Ishikawa (cell line): ENCODE results near the gene DTNBP1.

Source experiments
- CEBPB ChIP-seq: IDR thresholded peaks from 2 replicates; pipeline ENCODE4 v1.6.1; 2012
- CREB1 ChIP-seq: IDR thresholded peaks from 2 replicates; pipeline ENCODE4 v1.6.1; 2012; ENCODE audit warnings: low read depth
- EGR1 ChIP-seq: IDR thresholded peaks from 2 replicates; pipeline ENCODE4 v1.6.1; 2012
- EP300 ChIP-seq: IDR thresholded peaks from 2 replicates; pipeline ENCODE4 v1.6.1; 2012; ENCODE audit warnings: borderline replicate concordance
- FOXM1 ChIP-seq: IDR thresholded peaks from 2 replicates; pipeline ENCODE4 v1.6.1; 2012; ENCODE audit warnings: low read depth, borderline replicate concordance
- NFIC ChIP-seq: IDR thresholded peaks from 2 replicates; pipeline ENCODE4 v1.6.1; 2012
- RAD21 ChIP-seq: IDR thresholded peaks from 2 replicates; pipeline ENCODE4 v1.6.1; 2012; ENCODE audit warnings: low read depth
- TAF1 ChIP-seq: IDR thresholded peaks from 2 replicates; pipeline ENCODE4 v1.6.1; 2012; ENCODE audit warnings: low read depth, mild to moderate bottlenecking
- TCF12 ChIP-seq: IDR thresholded peaks from 2 replicates; pipeline ENCODE4 v1.6.1; 2012; ENCODE audit warnings: low read depth
- TEAD4 ChIP-seq: IDR thresholded peaks from 2 replicates; pipeline ENCODE4 v1.6.1; 2012
- YY1 ChIP-seq: IDR thresholded peaks from 2 replicates; pipeline ENCODE4 v1.6.1; 2012; ENCODE audit warnings: low read depth
- ZBTB7A ChIP-seq: IDR thresholded peaks from 2 replicates; pipeline ENCODE4 v1.6.1; 2012; ENCODE audit warnings: low read depth
- TF ChIP-seq, protein P1 (sequence below): IDR thresholded peaks from 2 replicates; pipeline ENCODE4 v1.6.1; 2012; ENCODE audit warnings: low read depth, mild to moderate bottlenecking
- TF ChIP-seq, protein P2 (sequence below): IDR thresholded peaks from 2 replicates; pipeline ENCODE4 v1.6.1; 2012
- TF ChIP-seq, protein P3 (sequence below): IDR thresholded peaks from 2 replicates; pipeline ENCODE4 v1.6.1; 2012

Gene DTNBP1

DNA sequence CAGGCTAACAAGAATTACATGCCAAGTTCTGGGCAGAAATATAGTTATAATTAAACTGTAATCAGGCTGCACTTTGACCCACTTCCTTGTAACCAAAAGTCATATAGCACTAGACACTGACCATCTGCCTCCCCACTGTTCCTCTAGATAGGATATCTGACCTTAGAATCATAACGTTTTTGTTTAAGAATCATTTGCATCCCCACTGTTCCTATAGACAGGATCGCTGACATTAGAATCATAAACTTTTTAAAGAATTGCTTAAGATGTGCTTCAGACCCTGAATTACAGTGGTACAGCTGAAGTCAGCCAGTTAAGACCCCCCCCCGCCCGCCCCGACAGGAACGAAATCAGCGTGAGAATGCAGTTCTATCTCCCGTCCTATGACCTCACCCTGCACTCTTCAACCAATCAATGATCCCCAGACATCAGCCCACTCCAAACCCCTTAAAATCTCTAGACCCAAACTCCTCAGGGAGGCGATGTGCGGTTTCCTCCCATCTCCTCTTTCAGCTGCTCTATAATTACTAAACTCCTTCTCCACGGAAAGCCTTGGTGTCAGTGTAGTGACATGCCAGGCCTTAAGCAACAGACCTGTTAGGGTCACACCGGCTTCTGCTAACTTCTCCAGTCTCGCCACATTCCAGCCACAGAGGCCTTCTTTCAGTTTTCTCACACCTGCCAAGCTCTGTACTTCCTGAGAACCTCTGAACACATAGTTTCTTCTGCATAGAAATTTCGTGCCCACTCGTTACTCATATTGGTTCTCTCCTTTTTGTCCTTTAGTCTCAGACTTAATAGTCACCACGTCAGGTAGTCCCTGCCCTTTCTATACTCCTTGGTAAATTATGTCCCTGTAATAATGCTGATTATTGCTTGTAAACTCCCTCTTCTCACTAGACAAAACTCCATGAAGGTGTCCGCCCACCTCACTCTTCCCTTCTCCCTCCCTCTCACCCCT lies 93.5 kb downstream of the DTNBP1 start:
- TF ChIP-seq, protein P1, sequence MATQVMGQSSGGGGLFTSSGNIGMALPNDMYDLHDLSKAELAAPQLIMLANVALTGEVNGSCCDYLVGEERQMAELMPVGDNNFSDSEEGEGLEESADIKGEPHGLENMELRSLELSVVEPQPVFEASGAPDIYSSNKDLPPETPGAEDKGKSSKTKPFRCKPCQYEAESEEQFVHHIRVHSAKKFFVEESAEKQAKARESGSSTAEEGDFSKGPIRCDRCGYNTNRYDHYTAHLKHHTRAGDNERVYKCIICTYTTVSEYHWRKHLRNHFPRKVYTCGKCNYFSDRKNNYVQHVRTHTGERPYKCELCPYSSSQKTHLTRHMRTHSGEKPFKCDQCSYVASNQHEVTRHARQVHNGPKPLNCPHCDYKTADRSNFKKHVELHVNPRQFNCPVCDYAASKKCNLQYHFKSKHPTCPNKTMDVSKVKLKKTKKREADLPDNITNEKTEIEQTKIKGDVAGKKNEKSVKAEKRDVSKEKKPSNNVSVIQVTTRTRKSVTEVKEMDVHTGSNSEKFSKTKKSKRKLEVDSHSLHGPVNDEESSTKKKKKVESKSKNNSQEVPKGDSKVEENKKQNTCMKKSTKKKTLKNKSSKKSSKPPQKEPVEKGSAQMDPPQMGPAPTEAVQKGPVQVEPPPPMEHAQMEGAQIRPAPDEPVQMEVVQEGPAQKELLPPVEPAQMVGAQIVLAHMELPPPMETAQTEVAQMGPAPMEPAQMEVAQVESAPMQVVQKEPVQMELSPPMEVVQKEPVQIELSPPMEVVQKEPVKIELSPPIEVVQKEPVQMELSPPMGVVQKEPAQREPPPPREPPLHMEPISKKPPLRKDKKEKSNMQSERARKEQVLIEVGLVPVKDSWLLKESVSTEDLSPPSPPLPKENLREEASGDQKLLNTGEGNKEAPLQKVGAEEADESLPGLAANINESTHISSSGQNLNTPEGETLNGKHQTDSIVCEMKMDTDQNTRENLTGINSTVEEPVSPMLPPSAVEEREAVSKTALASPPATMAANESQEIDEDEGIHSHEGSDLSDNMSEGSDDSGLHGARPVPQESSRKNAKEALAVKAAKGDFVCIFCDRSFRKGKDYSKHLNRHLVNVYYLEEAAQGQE: no peak
- TF ChIP-seq NFIC (no peak), CEBPB (no peak), FOXM1 (no peak)

DNA sequence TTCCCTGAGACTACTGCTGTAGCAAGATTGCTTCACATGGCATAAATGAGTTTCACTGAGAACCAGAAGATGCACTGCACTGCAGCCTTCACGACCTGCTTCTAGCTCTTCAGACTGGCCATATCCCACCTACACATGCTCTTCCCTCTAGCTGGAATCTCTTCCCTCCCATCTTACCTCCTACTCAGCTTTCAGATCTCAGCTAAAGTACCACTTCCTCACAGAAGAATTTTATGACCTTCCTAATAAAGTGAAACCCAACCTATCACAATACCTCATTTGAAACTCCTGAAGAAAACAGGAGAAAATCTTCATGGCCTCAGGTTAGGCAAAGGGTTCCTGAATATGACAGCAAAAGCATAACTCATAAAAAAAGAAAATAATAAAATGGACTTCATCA lies 99.9 kb downstream of the DTNBP1 start:
- TF ChIP-seq TCF12 (no peak), ZBTB7A (no peak), CREB1 (no peak)

DNA sequence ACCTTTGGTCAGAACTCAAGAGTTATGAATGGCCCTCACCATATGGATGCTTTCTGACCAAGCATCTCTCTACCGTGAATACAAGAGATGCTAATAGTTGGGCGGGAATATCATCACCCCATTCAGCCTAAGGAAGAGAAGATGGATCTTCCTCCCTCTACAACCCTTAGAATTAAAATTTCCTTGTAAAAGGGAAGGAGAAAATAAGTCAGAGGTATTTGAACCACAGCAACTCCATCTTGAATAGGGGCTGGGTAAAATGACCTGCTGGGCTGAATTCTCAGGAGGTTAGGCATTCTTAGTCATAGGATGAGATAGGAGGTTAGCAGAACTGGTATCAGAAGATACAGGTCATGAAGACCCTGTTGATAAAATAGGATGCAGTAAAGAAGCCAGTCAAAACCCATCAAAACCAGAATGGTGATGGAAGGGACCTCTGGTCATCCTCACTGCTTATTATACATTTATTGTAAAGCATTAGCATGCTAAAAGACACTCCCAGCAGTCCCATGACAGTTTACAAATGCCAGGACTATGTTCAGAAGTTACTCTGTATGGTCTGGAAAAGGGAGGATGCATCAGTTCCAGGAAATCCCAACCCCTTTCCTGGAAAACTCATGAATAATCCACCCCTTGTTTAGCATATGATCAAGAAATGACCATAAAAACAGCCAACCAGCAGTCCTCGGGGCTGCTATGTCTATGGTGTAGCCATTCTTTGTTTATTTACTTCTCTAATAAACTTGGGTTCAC lies 101.2 kb downstream of the DTNBP1 start:
- TF ChIP-seq TCF12 (no peak), CEBPB (no peak), TAF1 (no peak), YY1 (no peak), RAD21 (no peak), FOXM1 (no peak), ZBTB7A (no peak), EGR1 (no peak), EP300 (no peak), NFIC (no peak), TEAD4 (no peak), CREB1 (no peak)
- TF ChIP-seq, protein P2, sequence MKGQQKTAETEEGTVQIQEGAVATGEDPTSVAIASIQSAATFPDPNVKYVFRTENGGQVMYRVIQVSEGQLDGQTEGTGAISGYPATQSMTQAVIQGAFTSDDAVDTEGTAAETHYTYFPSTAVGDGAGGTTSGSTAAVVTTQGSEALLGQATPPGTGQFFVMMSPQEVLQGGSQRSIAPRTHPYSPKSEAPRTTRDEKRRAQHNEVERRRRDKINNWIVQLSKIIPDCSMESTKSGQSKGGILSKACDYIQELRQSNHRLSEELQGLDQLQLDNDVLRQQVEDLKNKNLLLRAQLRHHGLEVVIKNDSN: no peak
- TF ChIP-seq, protein P3, sequence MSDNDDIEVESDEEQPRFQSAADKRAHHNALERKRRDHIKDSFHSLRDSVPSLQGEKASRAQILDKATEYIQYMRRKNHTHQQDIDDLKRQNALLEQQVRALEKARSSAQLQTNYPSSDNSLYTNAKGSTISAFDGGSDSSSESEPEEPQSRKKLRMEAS: no peak
- TF ChIP-seq, protein P1: no peak

DNA sequence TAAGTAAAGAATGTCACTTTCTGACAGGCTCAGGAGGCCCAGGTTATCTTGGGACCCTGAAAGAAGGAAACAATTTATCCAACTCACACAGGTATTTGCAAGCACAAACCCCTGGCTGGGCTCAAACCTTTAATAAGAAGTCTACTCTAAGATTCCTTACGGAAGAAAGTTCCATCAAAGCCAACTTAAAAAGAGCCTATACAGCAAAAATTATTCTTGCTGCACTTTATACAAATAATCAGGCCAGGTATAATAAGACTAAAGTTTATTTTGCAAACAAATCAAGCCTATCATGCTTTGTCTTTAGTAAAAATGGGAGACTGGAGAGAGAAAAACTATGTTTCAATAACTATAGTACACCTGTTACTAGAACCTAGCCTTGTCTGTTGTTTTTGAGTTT lies 102.1 kb downstream of the DTNBP1 start:
- no peak for TF ChIP-seq TEAD4

DNA sequence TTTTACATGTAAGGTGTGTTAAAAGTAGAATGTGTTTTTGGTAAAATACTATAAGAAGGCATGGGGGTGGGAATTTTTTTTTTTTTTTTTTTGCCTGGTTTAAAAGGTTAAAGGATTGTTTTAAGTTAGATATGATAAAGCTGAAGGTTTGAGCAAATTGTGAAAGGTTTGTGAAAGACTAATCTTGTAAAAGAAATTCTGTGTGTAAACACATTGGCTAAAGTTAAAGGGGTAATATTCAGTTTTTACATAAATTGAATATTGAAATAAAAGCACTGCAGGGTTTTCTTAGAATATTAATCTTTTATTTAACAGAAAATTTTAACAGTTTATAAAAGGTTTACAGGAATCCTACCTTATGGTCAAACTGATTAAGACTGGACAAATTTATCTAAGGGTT lies 105.7 kb downstream of the DTNBP1 start:
- TF ChIP-seq EP300 (no peak), ZBTB7A (no peak), TAF1 (no peak), CEBPB (no peak), YY1 (no peak), EGR1 (no peak), CREB1 (no peak), RAD21 (no peak), TCF12 (no peak), TEAD4 (no peak), NFIC (no peak), FOXM1 (no peak)
- TF ChIP-seq, protein P2: no peak
- TF ChIP-seq, protein P1: no peak
- TF ChIP-seq, protein P3: no peak
